ENCODE data around the gene KLHL1. TPM values are rescaled to one million over a fixed set of nuclear protein-coding genes. Genes with fewer than 3 reads are reported as not detected.

The KLHL1 gene
- total and polyA plus RNA-seq, 2 of the 4 experiments (the other 2 are of a cell fraction): not detected

DNA sequence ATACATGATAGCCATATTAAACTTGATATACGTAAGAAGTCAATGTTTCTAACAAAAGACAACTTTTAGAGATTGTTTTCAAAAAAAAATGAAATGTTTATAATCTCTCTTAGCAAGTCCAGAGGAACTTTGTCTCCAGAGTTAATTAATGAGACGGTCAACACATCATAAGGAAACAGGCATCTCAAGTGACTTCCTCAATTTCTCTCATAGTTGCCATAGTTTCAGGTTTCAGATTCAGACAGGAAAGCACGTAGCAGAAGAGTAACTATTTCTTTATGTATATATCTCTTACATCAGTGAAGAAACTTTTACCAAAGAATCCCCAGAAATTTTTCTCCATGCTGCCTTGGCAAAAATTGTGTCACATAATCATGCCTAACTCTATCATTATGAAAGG, 160.2 kb downstream of the KLHL1 start:
- Histone ChIP-seq H3K18ac (ENCODE audit: low read depth, low read length) (no peak overlapping the region), H3K4ac (ENCODE audit: low read depth, low read length) (no peak overlapping the region), H3K36me3 (ENCODE audit: control insufficient read depth, insufficient read depth, low read length) (no peaks in the 10 kb centered on the region), H3K9me3 (ENCODE audit: control insufficient read depth, insufficient read depth, low read length) (peaks cover 3% of the 10 kb centered on the region), H4K8ac (ENCODE audit: low read depth in 2 of 2, low read length in 2 of 2) (no peak overlapping the region), H3K9me1 (ENCODE audit: insufficient read depth, low read length) (no peaks in the 10 kb centered on the region), H2BK20ac (ENCODE audit: low read depth, low read length) (no peak overlapping the region), H2AK5ac (ENCODE audit: low read depth, low read length) (no peak overlapping the region), H4K91ac (ENCODE audit: insufficient read depth, low read depth, low read length) (no peak overlapping the region), H3K4me1 (ENCODE audit: control insufficient read depth, insufficient read depth, low read length) (no peaks in the 10 kb centered on the region), H3K4me2 (ENCODE audit: low read depth, low read length) (no peak overlapping the region), H3K56ac (ENCODE audit: extremely low read depth, insufficient read depth, low read length) (no peak overlapping the region), H2AK9ac (replicated peaks; ENCODE audit: low read depth, low read length, poor library complexity) (no peak overlapping the region), H3K27me3 (ENCODE audit: control insufficient read depth, insufficient read depth, low read length) (no peaks in the 10 kb centered on the region), H4K5ac (ENCODE audit: low read depth, low read length) (no peak overlapping the region), H3K27ac (ENCODE audit: insufficient read depth, low read length) (no peak overlapping the region), H4K20me1 (ENCODE audit: insufficient read depth, low read length) (no peaks in the 10 kb centered on the region), H3K79me1 (ENCODE audit: low read depth in 1 of 2, low read length in 2 of 2) (no peaks in the 10 kb centered on the region), H2BK15ac (ENCODE audit: low read depth, low read length) (no peak overlapping the region), H2BK5ac (ENCODE audit: low read depth, low read length, poor library complexity, severe bottlenecking) (no peak overlapping the region), H2BK120ac (ENCODE audit: low read depth, low read length) (no peak overlapping the region), H3K9ac (ENCODE audit: low read depth, low read length) (no peak overlapping the region), H3K23ac (ENCODE audit: low read depth, low read length) (no peak overlapping the region), H3K4me3 (ENCODE audit: insufficient read depth, low read depth, low read length) (no peak overlapping the region), H2AFZ (replicated peaks; ENCODE audit: low read length, poor library complexity) (no peak overlapping the region), H3K14ac (replicated peaks; ENCODE audit: low read depth, low read length) (no peak overlapping the region)
- ChIA-PET CTCF (no interaction called here), POLR2A (ENCODE audit: unreplicated experiment) (no interaction called here)
- in situ Hi-C loops (cut with MboI; ENCODE audit: low sequenced_read_pairs): no loop called here
- intact Hi-C loops (cut with micrococcal nuclease): no loop called here
- BruUV-seq (replicated peaks): no TSS peak
- ATAC-seq (ENCODE audit: low read depth): no peak
- no CpG with 5 or more reads among the region's 3 CpGs for WGBS, 2 experiments (ENCODE audit: extremely low coverage in 2 of 2, insufficient read length in 1 of 2)
- TF ChIP-seq USF2 (IDR thresholded peaks at IDR 0.05; ENCODE audit: low read depth, low read length): no peak
- no peak for TF ChIP-seq FOS (IDR thresholded peaks at IDR 0.05; ENCODE audit: low read depth, low read length)
- no peak for TF ChIP-seq RAD21 (IDR thresholded peaks at IDR 0.05; ENCODE audit: low read length)
- no peak for TF ChIP-seq NFE2L2 (IDR thresholded peaks at IDR 0.05; ENCODE audit: low read depth, low read length)
- TF ChIP-seq RCOR1 (IDR thresholded peaks at IDR 0.05; ENCODE audit: insufficient replicate concordance, low read length): no peak
- TF ChIP-seq RFX5 (IDR thresholded peaks at IDR 0.05; ENCODE audit: low read depth, low read length): no peak
- no peak for TF ChIP-seq CTCF (conservative IDR thresholded peaks at IDR 0.05; ENCODE audit: low read depth, low read length)
- TF ChIP-seq ELK1 (IDR thresholded peaks at IDR 0.05; ENCODE audit: borderline replicate concordance, low read depth, low read length): no peak
- no peak for TF ChIP-seq MAZ (IDR thresholded peaks at IDR 0.05; ENCODE audit: borderline replicate concordance, low read depth, low read length)
- no peak for DNase-seq
- dilution Hi-C loops (cut with HindIII; ENCODE audit: low sequenced_read_pairs, unreplicated experiment): no loop called here
